GM12801 (cell line): ENCODE measurements around the gene ORC3.

Experiments used
- CTCF ChIP-seq: IDR thresholded peaks from one replicate; pipeline ENCODE4 v1.5.1; 2011; ENCODE audit warnings: control low read depth; ENCODE audit not compliant: insufficient read length; ENCODE audit errors: extremely low read depth

Gene ORC3

DNA sequence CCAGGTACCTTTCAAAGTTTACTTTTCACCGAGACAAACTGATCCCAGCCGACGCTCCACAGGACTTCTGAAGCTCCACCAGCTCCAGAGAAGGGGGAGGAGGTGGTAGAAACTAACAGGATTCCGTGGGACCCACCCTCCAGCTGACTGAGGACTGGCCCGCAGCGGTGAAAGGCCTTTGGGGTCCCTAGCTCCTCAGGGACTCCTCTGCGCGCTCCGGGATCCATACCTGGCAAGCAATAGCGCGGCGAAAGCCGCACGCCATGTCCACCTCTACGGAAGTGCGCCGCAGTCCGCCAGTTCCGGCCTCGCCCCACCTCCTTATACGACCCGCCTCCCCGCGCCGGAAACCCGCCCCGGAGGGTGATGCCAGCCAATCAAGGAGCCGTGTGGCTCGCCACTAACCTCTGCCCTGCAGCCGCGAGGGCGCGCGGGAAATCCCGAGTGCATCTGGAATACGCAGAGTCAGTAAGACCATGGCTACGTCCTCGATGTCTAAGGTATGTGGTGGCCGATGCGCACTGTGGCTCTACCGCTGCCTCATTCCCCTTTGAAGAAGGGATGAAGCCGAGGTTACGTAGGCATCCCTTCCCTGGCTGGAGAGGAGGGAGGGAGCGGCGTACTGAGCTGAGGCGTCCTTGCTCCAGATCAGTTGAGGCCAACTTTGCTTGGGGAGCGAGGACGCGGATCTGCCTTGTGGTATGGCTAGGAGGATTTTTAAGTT lies at the start of gene ORC3, which contains the start of gene RARS2:
Gene ORC3 (plus strand): TSS at position 443 of the 724 bp plus-strand sequence. CDS start 34 bp downstream, at position 477.
Gene RARS2 (minus strand): TSS at position 295 of the 724 bp plus-strand sequence. CDS start 30 bp downstream, at position 265.
- TF ChIP-seq CTCF: no peak

- TF ChIP-seq CTCF: no peak
Observed at GRCh38 chr6:87540539-87540938, 49.4 kb upstream of the ORC3 start.

DNA sequence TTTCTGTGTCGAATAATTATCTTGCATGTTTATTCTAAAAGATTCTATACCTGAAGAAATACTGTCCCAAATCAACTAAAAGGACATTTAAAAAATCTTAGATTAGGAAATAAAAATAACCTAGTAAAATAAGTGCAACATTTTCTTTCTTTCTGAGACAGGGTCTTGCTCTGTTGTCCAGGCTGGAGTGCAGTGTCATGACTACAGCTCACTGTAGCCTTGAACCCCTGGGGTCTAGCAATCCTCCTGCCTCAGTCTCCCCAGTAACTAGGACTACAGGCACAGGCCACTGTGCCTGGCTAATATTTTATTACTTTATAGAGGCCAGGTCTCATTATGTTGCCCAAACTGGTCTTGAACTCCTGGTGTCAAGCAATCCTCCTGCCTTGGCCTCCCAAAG lies 48.9 kb upstream of the ORC3 start:
- TF ChIP-seq CTCF: no peak

GRCh38 chr6:87541744-87542143 lies 48.2 kb upstream of the ORC3 start:
- TF ChIP-seq CTCF: no peak

GRCh38 chr6:87543696-87544473 lies 46.0 kb upstream of the ORC3 start:
- TF ChIP-seq CTCF: no peak

GRCh38 chr6:87544474-87544735 lies 45.5 kb upstream of the ORC3 start:
- TF ChIP-seq CTCF: no peak

DNA sequence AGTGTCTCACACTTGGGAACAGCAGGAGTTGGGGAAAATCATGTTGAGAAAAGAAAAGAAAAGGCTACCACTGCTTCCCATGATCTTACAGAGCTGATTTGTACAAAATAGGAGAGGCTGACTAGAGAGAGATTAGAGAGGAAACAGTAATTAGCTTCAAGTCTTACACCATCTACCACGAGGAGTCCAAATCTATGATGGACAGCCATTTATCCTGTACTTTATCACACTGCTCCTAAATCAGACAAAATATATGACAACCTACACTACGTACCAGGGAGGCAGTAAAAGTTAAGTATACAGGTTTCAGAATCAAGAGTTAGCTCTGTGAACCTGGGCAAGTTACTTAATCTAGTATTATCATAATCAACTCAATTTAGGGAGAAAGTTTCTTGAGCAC lies 38.1 kb upstream of the ORC3 start:
- TF ChIP-seq CTCF: no peak
